Measurements from ENCODE around the gene WTAP. TPM values are rescaled to one million over a fixed set of nuclear protein-coding genes. Genes with fewer than 3 reads are reported as not detected.
"Not testable (repeated sequence)": the region's sequence is repeated elsewhere in the genome, so short reads cannot be mapped to it uniquely, and the experiment has no call there.

WTAP gene
- total and polyA plus RNA-seq, 4 donors: 67.7 to 94.7 (median 87.7) TPM

GRCh38 chr6:159794976-159795375 lies 67.7 kb downstream of the WTAP start:
- intact Hi-C loops (cut with DNase I): loop anchor here in 1 of 2 donors (5.0 kb wide), 1 partner anchor 37 kb away; no protein-coding TSS in a partner anchor

GRCh38 chr6:159797554-159797953 lies 70.2 kb downstream of the WTAP start:
- DNase-seq (no peak), ATAC-seq (ENCODE audit: low FRiP score) (no peak)
- Histone ChIP-seq H3K36me3 (ENCODE audit: control insufficient read depth in 1 of 2, insufficient read depth in 2 of 2, low read length in 1 of 2) (peaks cover 0 to 3% of the 10 kb centered on the region in 2 donors), H3K27me3 (ENCODE audit: control insufficient read depth in 1 of 2, insufficient read depth in 2 of 2, low read length in 1 of 2) (no peaks in the 10 kb centered on the region), H3K9me3 (ENCODE audit: control insufficient read depth, low read length) (no peaks in the 10 kb centered on the region), H3K4me3 (ENCODE audit: low read length in 2 of 2) (no peak overlapping the region), H3K27ac (ENCODE audit: low read depth in 1 of 2, low read length in 2 of 2) (no peak overlapping the region), H3K4me1 (ENCODE audit: control insufficient read depth in 1 of 2, insufficient read depth in 2 of 2, low read length in 2 of 2) (no peaks in the 10 kb centered on the region)
- intact Hi-C loops (cut with DNase I): no loop called here
- 43 to 57% methylated on average over 1 of the region's 1 CpG for WGBS, 2 donors

More at GRCh38 chr6:159794976-159795375, 67.7 kb downstream of the WTAP start:
- WGBS, 2 donors: 73 to 75% methylated on average over 8 of the region's 8 CpGs
- H3K36me3 ChIP-seq (ENCODE audit: control insufficient read depth in 1 of 2, insufficient read depth in 2 of 2, low read length in 1 of 2); H3K4me1 ChIP-seq (ENCODE audit: control insufficient read depth in 1 of 2, insufficient read depth in 2 of 2, low read length in 2 of 2); ATAC-seq (ENCODE audit: low FRiP score); H3K27ac ChIP-seq (ENCODE audit: low read depth in 1 of 2, low read length in 2 of 2); H3K27me3 ChIP-seq (ENCODE audit: control insufficient read depth in 1 of 2, insufficient read depth in 2 of 2, low read length in 1 of 2); DNase-seq; H3K9me3 ChIP-seq (ENCODE audit: control insufficient read depth, low read length); H3K4me3 ChIP-seq (ENCODE audit: low read length in 2 of 2): not testable (repeated sequence)

- peak; percentile 36 for ATAC-seq (ENCODE audit: low FRiP score)
- WGBS, 2 donors: 84 to 87% methylated on average over 46 to 50 of the region's 50 CpGs
These were observed 73.0 kb downstream of the WTAP start, which contains the start of gene PNLDC1 for GRCh38 chr6:159800141-159800865. TSS of gene PNLDC1 (plus strand) at chr6:159800276. CDS start at chr6:159800308, 32 bp downstream.

DNA sequence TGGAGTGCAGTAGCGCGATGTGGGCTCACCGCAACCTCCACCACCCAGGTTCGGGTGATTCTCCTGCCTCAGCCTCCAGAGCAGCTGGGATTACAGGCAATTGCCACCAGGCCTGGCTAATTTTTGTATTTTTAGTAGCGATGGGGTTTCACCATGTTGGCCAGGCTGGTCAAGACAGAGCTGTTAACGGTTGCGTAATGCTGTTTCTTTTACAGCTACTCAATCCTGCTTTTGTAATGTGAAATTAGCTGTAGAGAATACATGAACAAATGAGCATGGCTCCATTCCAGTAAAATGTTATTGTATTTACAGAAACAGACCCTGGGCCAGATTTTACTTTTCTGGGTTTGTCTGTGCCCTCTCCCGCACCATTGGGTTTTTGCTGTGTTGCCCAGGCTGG lies 74.6 kb downstream of the WTAP start:
- ATAC-seq (ENCODE audit: low FRiP score) (no peak), DNase-seq (no peak)
- Histone ChIP-seq H3K4me3 (ENCODE audit: low read length in 2 of 2) (no peak overlapping the region), H3K4me1 (ENCODE audit: control insufficient read depth in 1 of 2, insufficient read depth in 2 of 2, low read length in 2 of 2) (no peaks in the 10 kb centered on the region), H3K9me3 (ENCODE audit: control insufficient read depth, low read length) (no peaks in the 10 kb centered on the region), H3K27me3 (ENCODE audit: control insufficient read depth in 1 of 2, insufficient read depth in 2 of 2, low read length in 1 of 2) (no peaks in the 10 kb centered on the region), H3K36me3 (ENCODE audit: control insufficient read depth in 1 of 2, insufficient read depth in 2 of 2, low read length in 1 of 2) (peaks cover 0 to 3% of the 10 kb centered on the region in 2 donors), H3K27ac (ENCODE audit: low read depth in 1 of 2, low read length in 2 of 2) (no peak overlapping the region)
- intact Hi-C loops (cut with DNase I): no loop called here
- WGBS, 2 donors: 91 to 93% methylated on average over 8 of the region's 8 CpGs

More at GRCh38 chr6:159800141-159800865, 73.0 kb downstream of the WTAP start, which contains the start of gene PNLDC1:
- Histone ChIP-seq H3K4me3 (ENCODE audit: low read length in 2 of 2) (no peak within 1 kb of the TSS), H3K9me3 (ENCODE audit: control insufficient read depth, low read length) (no peaks in the 10 kb centered on the region), H3K27ac (ENCODE audit: low read depth in 1 of 2, low read length in 2 of 2) (no peak within 1 kb of the TSS), H3K27me3 (ENCODE audit: control insufficient read depth in 1 of 2, insufficient read depth in 2 of 2, low read length in 1 of 2) (no peaks in the 10 kb centered on the region), H3K36me3 (ENCODE audit: control insufficient read depth in 1 of 2, insufficient read depth in 2 of 2, low read length in 1 of 2) (peaks cover 0 to 3% of the 10 kb centered on the region in 2 donors), H3K4me1 (ENCODE audit: control insufficient read depth in 1 of 2, insufficient read depth in 2 of 2, low read length in 2 of 2) (no peaks in the 10 kb centered on the region)
- intact Hi-C loops (cut with DNase I): no loop called here
- no peak for DNase-seq

DNA sequence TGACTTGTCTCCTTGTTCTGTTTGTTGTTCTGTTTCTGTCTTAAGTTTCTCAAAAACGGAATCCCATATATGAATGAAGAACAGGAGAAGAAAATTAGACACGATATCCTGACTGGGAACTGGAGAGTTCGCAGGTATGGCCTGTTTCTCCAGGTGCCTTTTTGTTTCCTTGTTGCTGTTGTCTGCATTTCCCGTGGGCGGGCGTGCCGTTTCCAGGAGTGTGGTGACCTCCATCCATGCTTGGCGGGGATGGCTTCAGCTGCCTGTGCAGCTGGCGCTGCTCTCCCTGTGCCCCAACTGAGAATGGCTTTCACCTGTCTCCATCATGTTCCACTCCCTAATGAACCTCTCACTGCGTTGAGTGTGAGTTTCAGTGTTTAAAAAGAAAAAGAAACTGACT lies 77.2 kb downstream of the WTAP start:
- no peak overlapping the region for H3K27ac ChIP-seq (ENCODE audit: low read depth in 1 of 2, low read length in 2 of 2)
- H3K9me3 ChIP-seq (ENCODE audit: control insufficient read depth, low read length): no peaks in the 10 kb centered on the region
- no peak for DNase-seq
- intact Hi-C loops (cut with DNase I): no loop called here
- 88 to 91% methylated on average over 10 of the region's 10 CpGs for WGBS, 2 donors
- H3K36me3 ChIP-seq (ENCODE audit: control insufficient read depth in 1 of 2, insufficient read depth in 2 of 2, low read length in 1 of 2): no peaks in the 10 kb centered on the region
- no peaks in the 10 kb centered on the region for H3K4me1 ChIP-seq (ENCODE audit: control insufficient read depth in 1 of 2, insufficient read depth in 2 of 2, low read length in 2 of 2)
- ATAC-seq (ENCODE audit: low FRiP score): no peak
- no peak overlapping the region for H3K4me3 ChIP-seq (ENCODE audit: low read length in 2 of 2)
- no peaks in the 10 kb centered on the region for H3K27me3 ChIP-seq (ENCODE audit: control insufficient read depth in 1 of 2, insufficient read depth in 2 of 2, low read length in 1 of 2)

DNA sequence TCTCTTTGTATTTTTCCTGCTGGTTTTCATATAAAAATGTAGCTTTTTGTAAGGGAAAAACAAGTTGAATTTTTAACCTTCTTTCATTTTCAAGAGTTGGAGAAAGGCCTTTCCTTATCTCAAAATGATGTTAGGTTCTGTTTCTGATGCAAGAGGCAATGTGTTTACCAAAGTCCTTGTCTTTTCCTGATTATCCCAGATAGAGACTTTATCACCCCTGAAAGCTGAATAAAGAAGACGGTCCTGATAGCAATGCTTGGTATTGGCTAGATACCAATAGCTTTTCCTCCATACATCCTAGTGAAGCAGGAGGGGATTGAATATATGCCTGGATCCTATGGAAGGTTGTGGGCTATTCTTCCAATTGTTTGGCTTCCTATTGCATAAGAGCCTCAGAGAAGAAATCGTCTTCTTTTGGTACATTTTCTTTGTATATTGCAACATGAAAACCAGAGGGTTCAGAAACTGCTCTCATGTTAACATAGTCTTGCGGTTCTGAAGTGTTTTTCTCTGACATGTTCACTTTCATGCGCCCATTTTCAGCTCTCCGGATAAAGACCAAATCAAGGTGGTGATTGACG lies 78.2 kb downstream of the WTAP start:
- H3K27me3 ChIP-seq (ENCODE audit: control insufficient read depth in 1 of 2, insufficient read depth in 2 of 2, low read length in 1 of 2): no peaks in the 10 kb centered on the region
- ATAC-seq (ENCODE audit: low FRiP score) (no peak), DNase-seq (no peak)
- 95 to 96% methylated on average over 6 of the region's 6 CpGs for WGBS, 2 donors
- no peaks in the 10 kb centered on the region for H3K4me1 ChIP-seq (ENCODE audit: control insufficient read depth in 1 of 2, insufficient read depth in 2 of 2, low read length in 2 of 2)
- no peak overlapping the region for H3K27ac ChIP-seq (ENCODE audit: low read depth in 1 of 2, low read length in 2 of 2)
- no peaks in the 10 kb centered on the region for H3K9me3 ChIP-seq (ENCODE audit: control insufficient read depth, low read length)
- H3K36me3 ChIP-seq (ENCODE audit: control insufficient read depth in 1 of 2, insufficient read depth in 2 of 2, low read length in 1 of 2): no peaks in the 10 kb centered on the region
- intact Hi-C loops (cut with DNase I): no loop called here
- H3K4me3 ChIP-seq (ENCODE audit: low read length in 2 of 2): no peak overlapping the region

Other genes with a start within 250 kb of the WTAP start
- gene SOD2, start 34.3 kb upstream of the WTAP start, total RNA-seq: 100 to 1,000 TPM; 387 to 624 TPM
- 100 to 1,000 TPM in 1 of 2 donors, 10 to 100 TPM in 1; 98.1 to 209 TPM for gene SOD2, start 34.3 kb upstream of the WTAP start, polyA plus RNA-seq
- 10 to 100 TPM; 16.5 to 21.4 TPM for gene ACAT2, start 34.5 kb downstream of the WTAP start, total RNA-seq
- 10 to 100 TPM; 13.0 to 18.7 TPM for gene ACAT2, start 34.5 kb downstream of the WTAP start, polyA plus RNA-seq
- gene TCP1, start 62.1 kb downstream of the WTAP start, total RNA-seq: 100 to 1,000 TPM; 110 to 146 TPM
- 100 to 1,000 TPM; 105 to 116 TPM for gene TCP1, start 62.1 kb downstream of the WTAP start, polyA plus RNA-seq
- 10 to 100 TPM; 38.8 to 54.8 TPM for gene MRPL18, start 63.0 kb downstream of the WTAP start, total RNA-seq
- gene MRPL18, start 63.0 kb downstream of the WTAP start, polyA plus RNA-seq: 10 to 100 TPM; 55.2 to 83.3 TPM
- under 1 TPM in 1 of 2 donors, not detected in 1; 0.26 TPM for gene PNLDC1, start 72.8 kb downstream of the WTAP start, total RNA-seq
- under 1 TPM; 0.38 to 0.46 TPM for gene PNLDC1, start 72.8 kb downstream of the WTAP start, polyA plus RNA-seq
- gene MAS1, start 163.5 kb downstream of the WTAP start, total RNA-seq: under 1 TPM in 1 of 2 donors, not detected in 1; 0.12 TPM
- not detected for gene MAS1, start 163.5 kb downstream of the WTAP start, polyA plus RNA-seq
- gene IGF2R, start 241.6 kb downstream of the WTAP start, total RNA-seq: 10 to 100 TPM; 76.8 to 82.0 TPM
- 10 to 100 TPM in 1 of 2 donors, 1 to 10 TPM in 1; 5.8 to 32.4 TPM for gene IGF2R, start 241.6 kb downstream of the WTAP start, polyA plus RNA-seq